GM21529 (cell line): ENCODE results near the gene STAT6.
"Not testable (repeated sequence)": the region's sequence is repeated elsewhere in the genome, so short reads cannot be mapped to it uniquely, and the experiment has no call there.

Experiments used
- ATAC-seq: cut with Tn5 transposase; IDR thresholded peaks from one replicate; pipeline ENCODE4 v1.9.1; 2021; ENCODE audit not compliant: unreplicated experiment

Gene STAT6

GRCh38 chr12:57055824-57056223 is 55.3 kb downstream of the STAT6 start:
- no peak for ATAC-seq

- ATAC-seq = not testable (repeated sequence)
Measured at GRCh38 chr12:57053901-57054300, 57.3 kb downstream of the STAT6 start.

GRCh38 chr12:57053146-57053545 is 58.0 kb downstream of the STAT6 start:
- ATAC-seq = not testable (repeated sequence)

GRCh38 chr12:57051011-57051410 is 60.2 kb downstream of the STAT6 start:
- no peak for ATAC-seq

GRCh38 chr12:57049890-57050289 is 61.3 kb downstream of the STAT6 start, which contains the start of gene MYO1A:
Gene MYO1A (minus strand): TSS chr12:57050129. CDS start chr12:57048323, 1,806 bp downstream.
- no peak for ATAC-seq

GRCh38 chr12:57049119-57049446 is 62.1 kb downstream of the STAT6 start:
- ATAC-seq = no peak

GRCh38 chr12:57048423-57049118 is 62.6 kb downstream of the STAT6 start:
- ATAC-seq = no peak

- no peak for ATAC-seq
Measured at GRCh38 chr12:57047981-57048380, 63.2 kb downstream of the STAT6 start.

- ATAC-seq = no peak
Measured at GRCh38 chr12:57046947-57047890, 63.9 kb downstream of the STAT6 start.

- ATAC-seq = no peak
Measured at GRCh38 chr12:57046086-57046791, 64.9 kb downstream of the STAT6 start.
